ENCODE measurements around the gene AP4E1.

- TF ChIP-seq EZH2 (optimal IDR thresholded peaks at IDR 0.05; ENCODE audit: low read depth, low read length) (no peak), CTCF (IDR thresholded peaks at IDR 0.05; ENCODE audit: low read length) (no peak), EZH2phosphoT487 (IDR thresholded peaks at IDR 0.05; ENCODE audit: low read length) (no peak)
Observed at GRCh38 chr15:50973605-50974004, 65.1 kb downstream of the AP4E1 start.

All from MM.1S (cell line).